HG03139 (cell line): ENCODE data around the gene RIMS4.

ENCODE experiments used
- ATAC-seq: cut with Tn5 transposase; IDR thresholded peaks from one replicate; pipeline ENCODE4 v1.9.1; 2021; ENCODE audit not compliant: unreplicated experiment

Gene RIMS4

DNA sequence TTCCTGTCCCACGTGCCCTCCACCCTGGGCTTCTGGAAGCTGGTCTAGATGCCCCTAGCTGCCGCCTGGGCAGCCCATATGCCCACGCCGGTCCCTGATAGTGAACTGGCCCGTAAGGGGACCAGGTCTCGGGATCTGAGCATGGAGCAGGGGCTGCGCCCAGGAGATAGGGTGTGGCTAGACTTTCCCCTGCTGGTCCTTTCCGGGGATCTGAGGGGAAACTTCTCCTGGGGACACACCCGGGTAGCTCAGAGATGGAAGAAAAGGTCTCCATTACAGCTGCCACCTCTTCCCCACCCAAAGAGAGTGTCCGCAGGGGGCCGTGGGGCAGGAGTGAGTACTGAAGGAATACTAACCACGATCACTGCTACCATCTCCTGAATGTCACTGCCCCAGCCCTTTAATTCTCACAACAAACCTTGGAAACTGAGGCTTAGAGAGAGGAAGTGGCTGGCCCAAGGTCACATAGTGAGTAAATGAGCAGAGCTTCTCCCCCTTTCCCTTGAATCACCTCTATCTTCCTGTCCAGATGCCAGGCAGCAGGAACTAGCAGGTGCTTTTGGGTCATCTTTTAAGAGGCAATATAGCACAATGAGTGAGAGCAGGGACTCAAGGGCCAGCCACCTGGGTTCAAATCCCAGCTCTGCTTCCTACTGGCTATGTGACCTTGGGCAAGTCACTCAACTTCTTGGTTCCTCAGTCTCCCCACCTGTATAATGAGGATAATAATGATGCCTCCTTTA lies 107.0 kb downstream of the RIMS4 start:
- no peak for ATAC-seq

DNA sequence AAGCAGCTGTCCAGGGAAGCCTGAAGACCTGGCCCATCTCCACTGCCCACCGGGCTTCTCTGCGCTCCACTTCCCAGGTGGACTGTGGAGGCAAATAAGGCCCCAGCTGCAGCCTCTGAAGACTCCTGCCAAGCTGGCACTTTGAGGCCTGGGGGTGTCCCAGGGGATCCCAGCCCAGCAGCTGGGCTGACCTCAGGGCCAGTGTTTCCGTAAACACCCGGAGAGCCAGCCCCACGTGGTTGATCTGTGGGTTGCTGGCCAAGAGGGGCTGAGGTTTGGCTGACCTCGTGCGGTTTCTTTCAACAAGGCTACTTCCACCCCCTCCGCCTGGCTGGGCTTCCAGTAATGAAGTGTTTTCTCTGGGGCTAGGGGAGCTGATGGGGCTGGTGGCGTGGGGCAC lies 107.6 kb downstream of the RIMS4 start:
- no peak for ATAC-seq

DNA sequence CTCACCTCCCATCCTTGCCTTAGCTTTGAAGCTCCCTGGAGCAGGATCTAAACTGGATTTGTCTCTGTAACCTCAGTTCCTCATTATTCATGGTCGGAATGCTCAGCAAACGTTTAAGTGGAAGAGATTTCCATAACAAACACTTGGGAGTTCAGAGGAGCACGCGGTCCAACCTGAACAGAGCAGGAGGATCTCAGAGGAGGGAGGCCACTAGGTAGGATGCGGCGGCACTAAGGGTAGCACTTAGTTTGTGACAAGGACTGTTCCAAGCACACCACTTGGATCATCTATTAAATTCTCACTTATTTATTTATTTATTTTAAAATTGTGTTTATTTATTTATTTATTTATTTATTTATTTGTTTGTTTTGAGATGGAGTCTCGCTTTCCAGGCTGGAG lies 108.5 kb downstream of the RIMS4 start:
- no peak for ATAC-seq
